GM12891 (cell line): ENCODE results near the gene ATP11A.
A peak's percentile ranks its signal among the peaks of the same experiment; 100 is the strongest.

Experiments
- DNase-seq: peaks from one replicate; pipeline ENCODE4 v3.0.0; 2011; ENCODE audit warnings: low spot score; ENCODE audit not compliant: insufficient read length
- FAIRE-seq: peaks from 2 replicates; lab custom pipeline; 2011; peaks lifted over from hg19 to GRCh38; lab: Jason Lieb, UNC
- PAX5 ChIP-seq: IDR thresholded peaks from 2 replicates; pipeline ENCODE4 v1.6.1; 2011; ENCODE audit warnings: low read length, moderate library complexity, mild to moderate bottlenecking; ENCODE audit not compliant: insufficient read depth, severe bottlenecking
- POLR2A ChIP-seq: IDR thresholded peaks from 2 replicates; pipeline ENCODE4 v1.6.1; 2011; ENCODE audit warnings: low read depth, low read length, control low read depth
- POLR2AphosphoS5 ChIP-seq: IDR thresholded peaks from 2 replicates; pipeline ENCODE4 v1.6.1; 2011; ENCODE audit warnings: low read depth, low read length, control low read depth
- POU2F2 ChIP-seq: IDR thresholded peaks from 2 replicates; pipeline ENCODE4 v1.6.1; 2011; ENCODE audit warnings: low read depth, mild to moderate bottlenecking, control low read depth, low read length, moderate library complexity
- SPI1 ChIP-seq: IDR thresholded peaks from 2 replicates; pipeline ENCODE4 v1.6.1; 2011; ENCODE audit warnings: low read depth, low read length, control low read depth
- TAF1 ChIP-seq: IDR thresholded peaks from 2 replicates; pipeline ENCODE4 v1.6.1; 2011; ENCODE audit warnings: low read depth, low read length, control low read depth

Gene ATP11A

DNA sequence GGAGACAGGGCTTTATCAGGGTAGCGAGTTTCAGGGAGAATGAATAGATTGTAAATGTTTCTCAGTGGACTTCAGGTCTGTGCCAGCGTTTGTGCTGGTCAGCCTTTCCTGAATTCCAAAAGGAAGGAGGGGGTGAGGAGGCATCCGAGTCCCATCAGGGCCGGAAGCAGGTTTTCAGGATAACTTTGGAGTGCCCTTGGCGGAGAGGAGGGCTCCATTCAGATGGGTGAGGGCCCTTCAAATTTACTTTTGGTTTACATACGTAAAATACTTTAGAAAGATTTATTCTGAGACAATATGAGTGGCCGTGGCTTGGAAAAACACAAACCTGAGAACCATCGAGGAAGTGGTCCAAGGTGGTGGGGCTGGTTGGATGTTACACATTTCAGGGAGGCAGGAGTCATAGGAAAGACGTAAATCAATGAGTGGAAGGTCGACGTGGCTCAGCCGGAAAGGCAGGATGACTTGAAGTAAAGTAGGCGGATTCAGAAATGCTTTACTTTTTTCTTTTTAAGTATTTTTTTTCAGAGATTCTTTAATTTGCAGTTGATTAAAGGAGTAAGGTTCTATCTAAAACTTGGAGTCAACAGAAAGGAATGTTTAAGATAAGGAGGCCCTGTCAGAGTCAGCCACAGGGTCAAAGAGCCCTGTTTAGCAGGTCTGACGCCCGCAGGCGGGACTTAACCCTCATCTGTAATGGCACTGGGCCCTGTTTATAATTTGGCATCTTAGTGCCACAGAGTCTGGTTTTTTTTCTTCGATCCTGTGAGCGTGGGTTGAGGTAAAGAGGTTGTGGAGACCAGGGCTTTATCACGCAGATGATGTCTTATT is 32.8 kb downstream of the ATP11A start:
- FAIRE-seq (no peak), DNase-seq (no peak)
- no peak for TF ChIP-seq POLR2AphosphoS5
- no peak for TF ChIP-seq PAX5
- TF ChIP-seq POU2F2 = no peak
- TF ChIP-seq POLR2A = no peak
- no peak for TF ChIP-seq TAF1
- no peak for TF ChIP-seq SPI1

- DNase-seq = no peak
- FAIRE-seq = no peak
- TF ChIP-seq PAX5 (no peak), POLR2A (no peak), POLR2AphosphoS5 (no peak), SPI1 (no peak), TAF1 (no peak), POU2F2 (no peak)
Observed at GRCh38 chr13:112723771-112724170, 33.9 kb downstream of the ATP11A start.

DNA sequence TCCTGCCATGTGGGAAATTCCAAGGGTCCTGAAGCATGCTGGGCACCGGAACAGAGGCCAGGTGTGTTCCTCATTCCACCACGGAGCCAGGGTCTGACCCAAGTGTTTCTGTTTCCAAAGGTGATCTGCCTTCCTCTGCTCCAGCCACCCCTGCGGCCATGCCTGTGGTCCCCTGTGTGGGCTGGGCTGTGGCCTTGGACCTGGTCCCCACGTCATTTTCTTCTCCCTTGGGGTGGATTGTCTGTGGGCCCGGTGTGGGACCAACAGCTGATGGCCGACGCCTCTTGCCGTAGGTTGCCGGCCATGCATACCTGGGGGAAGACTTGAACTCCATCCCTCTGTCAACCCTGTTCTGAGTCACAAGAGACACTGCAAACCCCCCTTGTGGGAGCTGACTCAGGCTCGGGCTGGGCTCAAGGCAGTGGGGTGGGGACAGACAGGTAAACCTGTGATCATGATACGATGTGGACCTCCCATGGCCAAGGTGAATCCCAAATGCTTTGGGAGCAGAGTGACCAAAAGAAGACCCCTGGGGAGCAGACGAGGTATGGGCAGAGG is 35.0 kb downstream of the ATP11A start:
- FAIRE-seq = no peak
- no peak for TF ChIP-seq SPI1
- TF ChIP-seq POU2F2 = no peak
- TF ChIP-seq TAF1 = no peak
- TF ChIP-seq PAX5 = no peak
- no peak for TF ChIP-seq POLR2A
- no peak for TF ChIP-seq POLR2AphosphoS5

GRCh38 chr13:112725346-112726015 is 35.6 kb downstream of the ATP11A start:
- peak; percentile 61 for FAIRE-seq
- TF ChIP-seq POU2F2 (no peak), POLR2AphosphoS5 (no peak), PAX5 (no peak), TAF1 (no peak), SPI1 (no peak), POLR2A (no peak)
- DNase-seq = peak; percentile 41

More for the DNA sequence above, 35.0 kb downstream of the ATP11A start:
- DNase-seq = no peak

GRCh38 chr13:112726016-112726767 is 36.4 kb downstream of the ATP11A start:
- FAIRE-seq = no peak
- no peak for TF ChIP-seq TAF1
- TF ChIP-seq SPI1 = no peak
- TF ChIP-seq POLR2AphosphoS5 = no peak
- TF ChIP-seq PAX5 = no peak
- TF ChIP-seq POU2F2 = no peak
- DNase-seq = no peak

GRCh38 chr13:112727581-112727980 is 37.7 kb downstream of the ATP11A start:
- FAIRE-seq = no peak
- TF ChIP-seq POLR2AphosphoS5 (no peak), SPI1 (no peak), POU2F2 (no peak), POLR2A (no peak), PAX5 (no peak)
- DNase-seq = no peak

DNA sequence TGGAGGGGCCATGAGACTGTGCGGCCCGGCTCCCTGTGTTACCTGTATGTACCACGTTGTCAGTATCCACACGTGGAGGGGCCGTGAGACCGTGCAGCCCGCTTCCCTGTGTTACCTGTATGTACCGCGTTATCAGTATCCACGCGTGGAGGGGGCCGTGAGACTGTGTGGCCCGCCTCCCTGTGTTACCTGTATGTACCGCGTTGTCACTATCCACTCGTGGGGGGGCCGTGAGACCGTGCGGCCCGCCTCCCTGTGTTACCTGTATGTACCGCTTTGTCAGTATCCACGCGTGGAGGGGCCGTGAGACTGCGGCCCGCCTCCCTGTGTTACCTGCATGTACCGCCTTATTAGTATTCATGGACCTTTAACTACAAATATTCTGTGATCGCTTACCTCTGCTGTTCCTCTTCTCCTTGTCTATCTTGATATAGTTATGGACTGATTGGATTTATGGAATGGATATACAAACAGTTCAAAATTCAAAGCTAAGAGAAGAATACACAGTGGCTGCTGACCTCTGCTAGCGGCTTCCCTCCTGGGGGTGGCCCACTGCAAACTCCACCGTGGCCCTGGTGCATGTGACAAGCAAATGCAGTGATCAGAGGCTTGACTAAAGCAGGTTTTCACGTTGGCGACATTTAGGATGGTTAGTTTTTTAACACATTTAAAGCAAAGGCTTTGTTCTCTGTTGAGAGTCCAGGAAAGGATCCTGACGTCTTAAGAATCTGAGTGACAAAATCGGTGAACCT is 38.7 kb downstream of the ATP11A start:
- DNase-seq (no peak), FAIRE-seq (no peak)
- no peak for TF ChIP-seq POLR2AphosphoS5
- TF ChIP-seq POU2F2 = no peak
- TF ChIP-seq PAX5 = no peak
- no peak for TF ChIP-seq POLR2A
- no peak for TF ChIP-seq SPI1
- TF ChIP-seq TAF1 = no peak

GRCh38 chr13:112729408-112729807 is 39.6 kb downstream of the ATP11A start:
- TF ChIP-seq POU2F2 = no peak
- TF ChIP-seq POLR2AphosphoS5 = no peak
- no peak for TF ChIP-seq SPI1
- TF ChIP-seq PAX5 = no peak
- no peak for TF ChIP-seq TAF1
- no peak for TF ChIP-seq POLR2A
- DNase-seq (no peak), FAIRE-seq (no peak)
